B cell (primary cell): ENCODE data around the gene INHBE. TPM values are rescaled to one million over a fixed set of nuclear protein-coding genes. Genes with fewer than 3 reads are reported as not detected.
"Not testable (repeated sequence)": the region's sequence is repeated elsewhere in the genome, so short reads cannot be mapped to it uniquely, and the experiment has no call there.

Source experiments
- ATAC-seq: fragments of 200-7000 bp; cut with Tn5 transposase; one replicate; pipeline ENCODE4 v1.10.0; 2021; ENCODE audit warnings: low read depth, mild to moderate bottlenecking, moderate number of reproducible peaks, moderate library complexity
- CTCF ChIA-PET: fragments of 350-600 bp; sonication (Branson Sonifier 250); formaldehyde crosslinking; loops from one replicate; lab custom pipeline; 2021; ENCODE audit warnings: antibody characterized with exemption, inconsistent platforms; lab: Charles Lee
- POLR2A ChIA-PET: fragments of 350-600 bp; sonication (Branson Sonifier 250); formaldehyde crosslinking; loops from one replicate; lab custom pipeline; 2021; ENCODE audit warnings: antibody characterized with exemption; lab: Charles Lee
- DNase-seq: peaks from one replicate; pipeline ENCODE4 v3.0.0; 2013
- H2AFZ ChIP-seq: 2 replicates; pipeline ENCODE4 v1.6.1; 2012; ENCODE audit warnings: mild to moderate bottlenecking, low read depth, low read length; ENCODE audit not compliant: insufficient read depth, poor library complexity, severe bottlenecking
- H3K27ac ChIP-seq, 2 donors: 1 replicate in 1 of 2; 2 replicates in 1 of 2; pipeline ENCODE4 v1.5.1; 2012 to 2013; ENCODE audit warnings: low read length in 2 of 2, mild to moderate bottlenecking in 2 of 2, moderate library complexity in 1 of 2
- H3K27me3 ChIP-seq, 4 experiments: fragments of 200-600 bp in 1 of 4; sonication (generic) in 1 of 4; replicated peaks in 1 of 4; 1 replicate in 2 of 4; 2 replicates in 2 of 4; pipeline versions ENCODE4 v1.6.1 to v1.7.0; 2013 to 2016; ENCODE audit warnings: low read length in 3 of 4, mild to moderate bottlenecking in 2 of 4, mixed read lengths in 1 of 4, moderate library complexity in 1 of 4; ENCODE audit not compliant: insufficient read depth in 4 of 4, control insufficient read depth in 3 of 4; ENCODE audit errors: control extremely low read depth in 1 of 4
- H3K36me3 ChIP-seq, 2 experiments: replicated peaks in 1 of 2; 1 replicate in 1 of 2; 2 replicates in 1 of 2; pipeline versions ENCODE4 v1.6.1 to v1.7.1; 2013; ENCODE audit warnings: low read length in 1 of 2; ENCODE audit not compliant: insufficient read depth in 2 of 2, control insufficient read depth in 1 of 2; ENCODE audit errors: control extremely low read depth in 1 of 2, extremely low read depth in 1 of 2
- H3K4me1 ChIP-seq, 2 donors: fragments of 200-600 bp in 1 of 2; sonication (generic) in 1 of 2; 1 replicate in 1 of 2; 2 replicates in 1 of 2; pipeline versions ENCODE4 v1.5.1 to v1.6.1; 2013 to 2017; ENCODE audit warnings: low read length in 2 of 2; ENCODE audit not compliant: control insufficient read depth in 2 of 2, insufficient read depth in 2 of 2
- H3K4me2 ChIP-seq: replicated peaks from 2 replicates; pipeline ENCODE3; 2012; ENCODE audit warnings: mild to moderate bottlenecking, low read depth, low read length; ENCODE audit not compliant: poor library complexity, severe bottlenecking
- H3K4me3 ChIP-seq, 5 experiments: fragments of 200-600 bp in 1 of 5; sonication (generic) in 1 of 5; 1 replicate in 3 of 5; 2 replicates in 2 of 5; pipeline versions ENCODE4 v1.5.1 to v1.7.0; 2011 to 2016; ENCODE audit warnings: low read length in 4 of 5, mild to moderate bottlenecking in 4 of 5, low read depth in 2 of 5, control low read depth in 1 of 5, moderate library complexity in 1 of 5; ENCODE audit not compliant: insufficient read depth in 1 of 5; ENCODE audit errors: control extremely low read depth in 1 of 5, extremely low read depth in 1 of 5
- H3K79me2 ChIP-seq: fragments of 200-600 bp; sonication (generic); one replicate; pipeline ENCODE4 v1.6.0; 2016; ENCODE audit warnings: low read length; ENCODE audit not compliant: control insufficient read depth, insufficient read depth
- H3K9ac ChIP-seq: fragments of 200-600 bp; sonication (generic); 2 replicates; pipeline ENCODE4 v1.6.1; 2017; ENCODE audit warnings: mild to moderate bottlenecking, low read length, moderate library complexity
- H3K9me3 ChIP-seq, 3 donors: one replicate each; pipeline versions ENCODE4 v1.6.1 to v1.7.1; 2013; ENCODE audit warnings: low read length in 2 of 3; ENCODE audit not compliant: control insufficient read depth in 2 of 3, insufficient read depth in 1 of 3; ENCODE audit errors: control extremely low read depth in 1 of 3
- H4K20me1 ChIP-seq: 2 replicates; pipeline ENCODE4 v1.6.0; 2012; ENCODE audit warnings: mild to moderate bottlenecking, low read length; ENCODE audit not compliant: insufficient read depth, control insufficient read depth, poor library complexity, severe bottlenecking
- H3K27ac Mint-ChIP-seq: one replicate; pipeline ENCODE4 v1.8.0; 2021; ENCODE audit warnings: mixed read lengths
- H3K27me3 Mint-ChIP-seq: one replicate; pipeline ENCODE4 v1.8.0; 2021; ENCODE audit warnings: mixed read lengths
- H3K4me1 Mint-ChIP-seq: one replicate; pipeline ENCODE4 v1.8.0; 2021; ENCODE audit warnings: mixed read lengths
- H3K4me3 Mint-ChIP-seq: one replicate; pipeline ENCODE4 v1.8.0; 2021; ENCODE audit warnings: mixed read lengths
- H3K9me3 Mint-ChIP-seq: one replicate; pipeline ENCODE4 v1.8.0; 2022; ENCODE audit warnings: mixed read lengths; ENCODE audit not compliant: insufficient read depth
- EZH2 ChIP-seq: IDR thresholded peaks from 2 replicates; pipeline ENCODE4 v1.6.1; 2012; ENCODE audit warnings: borderline replicate concordance, low read depth, mild to moderate bottlenecking, moderate library complexity, low read length; ENCODE audit not compliant: insufficient read depth, poor library complexity, severe bottlenecking
- WGBS: methylation state at CpG from one replicate; pipeline ENCODE4 v1.1.5; 2013; ENCODE audit warnings: missing lambda C conversion rate; ENCODE audit not compliant: insufficient coverage; 5-methylcytosine and 5-hydroxymethylcytosine counted together
- intact Hi-C: fragments of 100-400 bp; cut with micrococcal nuclease; formaldehyde crosslinking; loops from one replicate; pipeline ENCODE4 v1.10.0; 2022
- polyA plus RNA-seq: library from polyadenylated mRNA; depleted of rRNA; stranded (reverse); fragments of >200 nt; gene quantifications from 2 replicates; pipeline ENCODE4 v1.2.3, GENCODE V29; 2012
- total RNA-seq, 2 donors: library from RNA; stranded (reverse); fragments of 120-200 nt in 1 of 2; gene quantifications; 1 replicate in 1 of 2; 2 replicates in 1 of 2; pipeline versions ENCODE4 v1.2.3 to v1.2.4, GENCODE V29; 2013 to 2022

INHBE gene
- total and polyA plus RNA-seq, 2 donors (not counting 1 experiment from before 2014, with no cell fraction given): not detected

DNA sequence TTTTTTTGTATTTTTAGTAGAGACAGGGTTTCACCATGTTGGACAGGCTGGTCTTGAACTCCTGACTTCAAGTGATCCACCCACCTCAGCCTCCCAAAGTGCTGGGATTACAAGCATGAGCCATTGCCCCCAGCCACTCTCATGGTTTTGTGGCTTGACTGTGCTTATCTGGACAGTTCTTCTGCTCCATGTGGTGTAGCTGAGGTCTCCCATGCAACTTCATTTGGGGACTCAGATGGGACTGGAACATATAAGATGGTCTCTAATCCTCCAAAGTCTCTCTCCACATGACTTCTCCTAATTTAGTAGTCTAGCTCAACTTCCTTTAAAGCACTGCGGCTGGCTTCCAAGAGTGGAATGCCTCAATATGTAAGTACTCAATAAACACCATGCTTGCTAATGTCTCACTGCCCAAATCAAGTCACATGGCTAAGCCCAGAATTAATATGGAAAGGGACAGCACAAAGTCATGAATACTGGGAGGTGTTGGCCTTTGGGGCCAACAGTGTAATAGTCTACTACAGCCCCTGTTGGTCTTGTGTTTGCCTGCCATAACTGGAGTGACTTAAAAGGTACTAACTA, 13.2 kb upstream of the INHBE start:
- H3K27ac ChIP-seq: no peak overlapping the region
- Mint-ChIP-seq H3K4me3 (no peak overlapping the region), H3K27me3 (peaks cover 9% of the 10 kb centered on the region), H3K27ac (no peak overlapping the region), H3K9me3 (peaks cover 2% of the 10 kb centered on the region), H3K4me1 (no peaks in the 10 kb centered on the region)
- intact Hi-C loops: no loop called here
- no peak for TF ChIP-seq EZH2
- DNase-seq (no peak), ATAC-seq (no peak)
- no peak overlapping the region for H3K4me3 ChIP-seq
- H3K4me1 ChIP-seq: no peaks in the 10 kb centered on the region
- no peaks in the 10 kb centered on the region for H3K79me2 ChIP-seq
- no peak overlapping the region for H3K4me2 ChIP-seq
- H3K27me3 ChIP-seq: no peaks in the 10 kb centered on the region
- H3K9ac ChIP-seq: no peak overlapping the region
- no peak overlapping the region for H2AFZ ChIP-seq
- H3K9me3 ChIP-seq: peaks cover 1 to 11% (median 7%) of the 10 kb centered on the region in 3 donors
- H3K36me3 ChIP-seq: no peaks in the 10 kb centered on the region
- no CpG with 5 or more reads among the region's 1 CpG for WGBS
- H4K20me1 ChIP-seq: no peaks in the 10 kb centered on the region
- CTCF ChIA-PET: interaction anchor here (0.7 to 1.7 kb wide), 3 partner anchors 10 to 109 kb away, joined by 3 to 7 read pairs (median 6); partner anchors contain the start of gene INHBE
- POLR2A ChIA-PET: no interaction called here

DNA sequence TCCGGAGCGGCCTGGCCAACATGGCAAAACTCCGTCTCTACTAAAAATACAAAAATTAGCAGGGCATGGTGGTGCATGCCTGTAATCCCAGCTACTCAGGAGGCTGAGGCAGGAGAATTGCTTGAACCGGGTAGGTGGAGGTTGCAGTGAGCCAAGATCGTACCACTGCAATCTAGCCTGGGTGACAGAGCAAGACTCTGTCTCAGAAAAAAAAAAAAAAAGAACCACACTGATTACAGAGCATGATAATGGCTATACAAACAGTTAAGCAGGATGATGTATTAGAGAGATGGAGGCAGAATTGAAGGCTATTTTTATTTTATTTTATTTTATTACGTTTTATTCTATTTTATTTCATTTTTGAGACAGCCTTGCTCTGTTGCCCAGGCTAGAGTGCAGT, 10.8 kb upstream of the INHBE start:
- H4K20me1 ChIP-seq, POLR2A ChIA-PET, H2AFZ ChIP-seq, H3K79me2 ChIP-seq, H3K4me3 ChIP-seq, H3K27me3 Mint-ChIP-seq, H3K27me3 ChIP-seq, H3K27ac ChIP-seq, H3K4me3 Mint-ChIP-seq, H3K27ac Mint-ChIP-seq, ATAC-seq, H3K36me3 ChIP-seq, H3K9ac ChIP-seq, H3K4me1 ChIP-seq, DNase-seq, H3K4me2 ChIP-seq, H3K4me1 Mint-ChIP-seq, H3K9me3 Mint-ChIP-seq, intact Hi-C loops: not testable (repeated sequence)
- CTCF ChIA-PET: interaction anchor here (0.7 to 2.8 kb wide), 3 partner anchors 9 to 46 kb away, joined by 4 to 13 read pairs (median 4); partner anchors contain the start of gene INHBE
- WGBS: 100% methylated on average over 2 of the region's 6 CpGs
- peaks cover 1 to 11% (median 7%) of the 10 kb centered on the region in 3 donors for H3K9me3 ChIP-seq
